Muscle of leg (tissue), 9 donors: ENCODE data around the gene ZNF552. TPM values are rescaled to one million over a fixed set of nuclear protein-coding genes. Genes with fewer than 3 reads are reported as not detected.

Source experiments
- polyA plus RNA-seq, 8 donors: library from polyadenylated mRNA; unstranded; fragments of 120-200 nt; gene quantifications; one replicate each; pipeline versions ENCODE4 v1.2.1 to v1.2.3, GENCODE V29; 2013; ENCODE audit warnings: inconsistent platforms in 1 of 8, low replicate concordance in 1 of 8; ENCODE audit not compliant: insufficient read length in 8 of 8, insufficient read depth in 1 of 8
- total RNA-seq: library from RNA; stranded (reverse); fragments of 120-200 nt; gene quantifications from one replicate; pipeline ENCODE4 v1.2.4, GENCODE V29; 2013

Gene ZNF552
- total and polyA plus RNA-seq, 9 donors, result 2.8 to 9.3 (median 4.4) TPM

Other genes starting within 250 kb of the ZNF552 start
- 6.4 TPM for gene ZNF416, start 236.0 kb downstream of the ZNF552 start, total RNA-seq
- 1 to 10 TPM; 3.8 to 6.1 (median 4.9) TPM for gene ZNF416, start 236.0 kb downstream of the ZNF552 start, polyA plus RNA-seq
- gene ZIK1, start 230.8 kb downstream of the ZNF552 start, total RNA-seq, result 9.2 TPM
- 1 to 10 TPM; 4.7 to 7.2 (median 5.8) TPM for gene ZIK1, start 230.8 kb downstream of the ZNF552 start, polyA plus RNA-seq
- gene ZNF530, start 215.0 kb downstream of the ZNF552 start, total RNA-seq, result 3.9 TPM
- gene ZNF530, start 215.0 kb downstream of the ZNF552 start, polyA plus RNA-seq, result 1 to 10 TPM; 2.7 to 4.6 (median 3.4) TPM
- 17.2 TPM for gene ZNF134, start 200.7 kb downstream of the ZNF552 start, total RNA-seq
- gene ZNF134, start 200.7 kb downstream of the ZNF552 start, polyA plus RNA-seq, result 10 to 100 TPM in 7 of 8 donors, 1 to 10 TPM in 1; 10.0 to 14.3 (median 13.2) TPM
- 15.4 TPM for gene ZNF211, start 181.7 kb downstream of the ZNF552 start, total RNA-seq
- gene ZNF211, start 181.7 kb downstream of the ZNF552 start, polyA plus RNA-seq, result 10 to 100 TPM; 11.4 to 20.7 (median 13.1) TPM
- gene ZSCAN4, start 146.0 kb downstream of the ZNF552 start, total RNA-seq, result not detected
- not detected for gene ZSCAN4, start 146.0 kb downstream of the ZNF552 start, polyA plus RNA-seq
- gene ZNF551, start 132.9 kb downstream of the ZNF552 start, total RNA-seq, result 9.0 TPM
- gene ZNF551, start 132.9 kb downstream of the ZNF552 start, polyA plus RNA-seq, result 1 to 10 TPM; 4.7 to 8.0 (median 5.5) TPM
- gene ZNF154, start 105.7 kb downstream of the ZNF552 start, total RNA-seq, result 7.6 TPM
- 10 to 100 TPM in 4 of 8 donors, 1 to 10 TPM in 4; 8.7 to 14.2 (median 10.0) TPM for gene ZNF154, start 105.7 kb downstream of the ZNF552 start, polyA plus RNA-seq
- 9.4 TPM for gene ZNF671, start 87.3 kb downstream of the ZNF552 start, total RNA-seq
- 10 to 100 TPM in 1 of 8 donors, 1 to 10 TPM in 7; 5.9 to 11.2 (median 7.1) TPM for gene ZNF671, start 87.3 kb downstream of the ZNF552 start, polyA plus RNA-seq
- gene ZNF776, start 68.1 kb downstream of the ZNF552 start, total RNA-seq, result 18.5 TPM
- 10 to 100 TPM; 12.3 to 15.6 (median 13.2) TPM for gene ZNF776, start 68.1 kb downstream of the ZNF552 start, polyA plus RNA-seq
- gene ZNF586, start 45.2 kb downstream of the ZNF552 start, total RNA-seq, result 20.7 TPM
- 10 to 100 TPM in 7 of 8 donors, 1 to 10 TPM in 1; 9.2 to 13.4 (median 11.0) TPM for gene ZNF586, start 45.2 kb downstream of the ZNF552 start, polyA plus RNA-seq
- gene ZNF587B, start 15.4 kb upstream of the ZNF552 start, total RNA-seq, result 10.5 TPM
- 1 to 10 TPM; 3.3 to 6.9 (median 4.3) TPM for gene ZNF587B, start 15.4 kb upstream of the ZNF552 start, polyA plus RNA-seq
- gene ZNF587, start 34.9 kb upstream of the ZNF552 start, total RNA-seq, result 19.3 TPM
- gene ZNF587, start 34.9 kb upstream of the ZNF552 start, polyA plus RNA-seq, result 10 to 100 TPM in 7 of 8 donors, 1 to 10 TPM in 1; 7.5 to 20.6 (median 12.6) TPM
- gene ZNF814, start 74.1 kb upstream of the ZNF552 start, total RNA-seq, result 10.8 TPM
- 10 to 100 TPM; 15.7 to 29.7 (median 22.0) TPM for gene ZNF814, start 74.1 kb upstream of the ZNF552 start, polyA plus RNA-seq
- 16.4 TPM for gene ZNF417, start 101.7 kb upstream of the ZNF552 start, total RNA-seq
- gene ZNF417, start 101.7 kb upstream of the ZNF552 start, polyA plus RNA-seq, result 10 to 100 TPM in 6 of 8 donors, 1 to 10 TPM in 2; 7.7 to 15.4 (median 11.0) TPM
- gene ZNF418, start 120.5 kb upstream of the ZNF552 start, total RNA-seq, result 14.1 TPM
- 10 to 100 TPM in 1 of 8 donors, 1 to 10 TPM in 7; 6.7 to 15.6 (median 8.3) TPM for gene ZNF418, start 120.5 kb upstream of the ZNF552 start, polyA plus RNA-seq
- 6.7 TPM for gene ZNF256, start 132.8 kb upstream of the ZNF552 start, total RNA-seq
- gene ZNF256, start 132.8 kb upstream of the ZNF552 start, polyA plus RNA-seq, result 1 to 10 TPM; 5.0 to 6.0 (median 5.5) TPM
- 0.89 TPM for gene C19orf18, start 159.6 kb upstream of the ZNF552 start, total RNA-seq
- gene C19orf18, start 159.6 kb upstream of the ZNF552 start, polyA plus RNA-seq, result 1 to 10 TPM in 4 of 8 donors, under 1 TPM in 4; 0.31 to 2.4 (median 1.00) TPM
- 20.5 TPM for gene ZNF606, start 187.9 kb upstream of the ZNF552 start, total RNA-seq
- gene ZNF606, start 187.9 kb upstream of the ZNF552 start, polyA plus RNA-seq, result 10 to 100 TPM; 10.5 to 13.5 (median 11.6) TPM
- 0.35 TPM for gene ZSCAN1, start 219.1 kb upstream of the ZNF552 start, total RNA-seq
- 1 to 10 TPM in 6 of 8 donors, under 1 TPM in 2; 0.55 to 1.8 (median 1.1) TPM for gene ZSCAN1, start 219.1 kb upstream of the ZNF552 start, polyA plus RNA-seq
- gene ZNF135, start 244.4 kb upstream of the ZNF552 start, total RNA-seq, result 11.7 TPM
- 10 to 100 TPM; 11.1 to 16.8 (median 12.4) TPM for gene ZNF135, start 244.4 kb upstream of the ZNF552 start, polyA plus RNA-seq